A549 (cell line): ENCODE results near the gene MEF2B. TPM values are rescaled to one million over a fixed set of nuclear protein-coding genes. Genes with fewer than 3 reads are reported as not detected.
A peak's percentile ranks its signal among the peaks of the same experiment; 100 is the strongest.

Experiments
- ATAC-seq, 2 experiments: fragments of 200-7000 bp in 1 of 2; fragments of >200 bp in 1 of 2; cut with Nextera tagmentation in 1 of 2; cut with Tn5 transposase in 1 of 2; 3 replicates each; pipeline versions ENCODE4 v1.8.0 to v1.9.1; 2018 to 2020; ENCODE audit warnings: mild to moderate bottlenecking in 1 of 2, moderate library complexity in 1 of 2
- CTCF ChIA-PET: fragments of 300-600 bp; sonication (Branson Sonifier 250); formaldehyde crosslinking; extraction: SDS; loops from one replicate; lab custom pipeline; 2021; ENCODE audit warnings: antibody characterized with exemption, inconsistent platforms; lab: Yijun Ruan, JAX
- POLR2A ChIA-PET: fragments of 350-600 bp; formaldehyde crosslinking; extraction: SDS; loops from one replicate; lab custom pipeline; 2021; ENCODE audit warnings: antibody characterized with exemption, inconsistent platforms; lab: Yijun Ruan, JAX
- DNase-seq, 2 experiments: peaks; one replicate each; pipeline versions ENCODE4 v3.0.0 to v3.0.0-alpha.2; 2011 to 2016; ENCODE audit warnings: low read depth in 1 of 2, low spot score in 1 of 2
- FAIRE-seq: peaks from 2 replicates; lab custom pipeline; 2011; peaks lifted over from hg19 to GRCh38; lab: Jason Lieb, UNC
- H3K27ac ChIP-seq, 2 experiments: fragments of >200 bp; sonication (Bioruptor Twin); formaldehyde crosslinking; 3 replicates each; pipeline ENCODE4 v1.5.1; 2016 to 2017
- H3K4me1 ChIP-seq: fragments of >200 bp; sonication (Bioruptor Twin); formaldehyde crosslinking; 3 replicates; pipeline ENCODE4 v1.6.1; 2016
- H3K4me2 ChIP-seq: fragments of >200 bp; sonication (Bioruptor Twin); formaldehyde crosslinking; 3 replicates; pipeline ENCODE4 v1.6.1; 2016
- H3K4me3 ChIP-seq: fragments of >200 bp; sonication (Bioruptor Twin); formaldehyde crosslinking; 3 replicates; pipeline ENCODE4 v1.5.1; 2016
- H3K9me3 ChIP-seq: fragments of >200 bp; sonication (Bioruptor Twin); formaldehyde crosslinking; 3 replicates; pipeline ENCODE4 v1.6.1; 2016
- ATOH8 ChIP-seq: fragments of 250-450 bp; sonication (Bioruptor Pico); IDR thresholded peaks from 2 replicates; pipeline ENCODE4 v1.5.0; 2020; ENCODE audit warnings: low read depth, mild to moderate bottlenecking, moderate library complexity
- CEBPB ChIP-seq, 2 experiments: fragments of >200 bp in 1 of 2; sonication (Bioruptor Twin) in 1 of 2; formaldehyde crosslinking in 1 of 2; IDR thresholded peaks; 2 replicates each; pipeline ENCODE4 v1.6.1; 2012 to 2016
- CHD2 ChIP-seq: fragments of 150-350 bp; IDR thresholded peaks from 2 replicates; pipeline ENCODE4 v1.6.1; 2014; ENCODE audit warnings: low read length; ENCODE audit not compliant: partially characterized antibody
- CHD4 ChIP-seq: fragments of 200-600 bp; sonication (generic); IDR thresholded peaks from 2 replicates; pipeline ENCODE4 v1.6.1; 2016; ENCODE audit warnings: antibody characterized with exemption, mild to moderate bottlenecking, borderline replicate concordance
- ELK1 ChIP-seq: fragments of 150-350 bp; IDR thresholded peaks from 2 replicates; pipeline ENCODE4 v1.6.1; 2014; ENCODE audit warnings: low read depth, mild to moderate bottlenecking, low read length
- ESRRA ChIP-seq: fragments of 150-350 bp; IDR thresholded peaks from 2 replicates; pipeline ENCODE4 v1.6.1; 2014; ENCODE audit warnings: mild to moderate bottlenecking, low read length, borderline replicate concordance
- HDAC2 ChIP-seq: fragments of 200-600 bp; sonication (generic); IDR thresholded peaks from 2 replicates; pipeline ENCODE4 v1.6.1; 2016
- HEYL ChIP-seq: fragments of 250-450 bp; sonication (Bioruptor Pico); IDR thresholded peaks from 2 replicates; pipeline ENCODE4 v1.8.0; 2021; ENCODE audit warnings: mild to moderate bottlenecking, moderate library complexity
- HOXB5 ChIP-seq: fragments of 250-450 bp; sonication (Bioruptor Pico); IDR thresholded peaks from 2 replicates; pipeline ENCODE4 v1.5.0; 2020; ENCODE audit warnings: mild to moderate bottlenecking, moderate library complexity
- JUNB ChIP-seq: fragments of >200 bp; sonication (Bioruptor Twin); formaldehyde crosslinking; IDR thresholded peaks from 2 replicates; pipeline ENCODE4 v1.6.1; 2016
- KDM1A ChIP-seq: fragments of 200-600 bp; sonication (generic); IDR thresholded peaks from 2 replicates; pipeline ENCODE4 v1.6.1; 2016; ENCODE audit warnings: low read depth, mild to moderate bottlenecking
- NFE2L2 ChIP-seq: fragments of 150-350 bp; conservative IDR thresholded peaks from 2 replicates; pipeline ENCODE4 v1.6.1; 2014; ENCODE audit warnings: low read length
- NPAS2 ChIP-seq: fragments of 250-450 bp; sonication (Bioruptor Pico); IDR thresholded peaks from 2 replicates; pipeline ENCODE4 v1.8.0; 2022; ENCODE audit warnings: mild to moderate bottlenecking, moderate library complexity, borderline replicate concordance
- PBX3 ChIP-seq: IDR thresholded peaks from 2 replicates; pipeline ENCODE4 v1.6.1; 2012
- RARB ChIP-seq: fragments of 250-450 bp; sonication (Bioruptor Pico); IDR thresholded peaks from 2 replicates; pipeline ENCODE4 v1.8.0; 2021; ENCODE audit warnings: mild to moderate bottlenecking, moderate library complexity
- RCOR1 ChIP-seq: fragments of 150-350 bp; IDR thresholded peaks from 2 replicates; pipeline ENCODE4 v1.6.1; 2014; ENCODE audit warnings: antibody characterized with exemption, low read length, low read depth
- SREBF2 ChIP-seq: fragments of 450-650 bp; IDR thresholded peaks from 2 replicates; pipeline ENCODE4 v1.6.1; 2014; ENCODE audit warnings: mild to moderate bottlenecking, moderate library complexity
- TFCP2L1 ChIP-seq: fragments of 250-450 bp; sonication (Bioruptor Pico); IDR thresholded peaks from 2 replicates; pipeline ENCODE4 v1.5.0; 2021; ENCODE audit warnings: mild to moderate bottlenecking
- TP53 ChIP-seq: fragments of 250-450 bp; sonication (Bioruptor Pico); IDR thresholded peaks from 2 replicates; pipeline ENCODE4 v1.5.0; 2021; ENCODE audit warnings: mild to moderate bottlenecking, moderate library complexity
- ZFP36 ChIP-seq: fragments of 450-650 bp; IDR thresholded peaks from 2 replicates; pipeline ENCODE4 v1.6.1; 2014; ENCODE audit warnings: borderline replicate concordance; ENCODE audit not compliant: partially characterized antibody
- WGBS: methylation state at CpG from one replicate; pipeline ENCODE4 v1.1.6; 2017; ENCODE audit errors: missing lambda C conversion rate; 5-methylcytosine and 5-hydroxymethylcytosine counted together
- polyA plus RNA-seq, 4 experiments: library from polyadenylated mRNA; depleted of rRNA in 3 of 4; stranded (reverse); fragments of >200 nt; fragmentation: RNase III in 1 of 4; extraction: RNeasy Plus Mini Kit Qiagen cat#74134 plus additional on column Dnase treatment in 1 of 4; gene quantifications; 2 replicates in 3 of 4; 3 replicates in 1 of 4; pipeline ENCODE4 v1.2.3, GENCODE V29; 2011 to 2017

The MEF2B gene
- polyA plus RNA-seq, 2 of the 4 experiments (the other 2 are of a cell fraction), result 0.10 to 0.13 TPM

GRCh38 chr19:19205416-19206410 is 35.6 kb upstream of the MEF2B start:
- WGBS, result 55% methylated on average over 8 of the region's 14 CpGs
- no peak for DNase-seq
- no peak overlapping the region for H3K4me2 ChIP-seq
- CTCF ChIA-PET, result interaction anchor here (1.0 kb wide), 1 partner anchor 25 kb away, joined by 3 read pairs; no protein-coding TSS in a partner anchor
- no peaks in the 10 kb centered on the region for H3K9me3 ChIP-seq
- no peak overlapping the region for H3K27ac ChIP-seq
- H3K4me1 ChIP-seq, result 0 out of 3 replicates have a peak, but pooled peaks cover 7% of the 10 kb centered on the region
- ATAC-seq, result no peak
- POLR2A ChIA-PET, result no interaction called here
- TF ChIP-seq RARB (CRISPR knock-in tag) (no peak), ATOH8 (CRISPR knock-in tag) (no peak), ELK1 (no peak), HDAC2 (no peak), HOXB5 (CRISPR knock-in tag) (no peak), ESRRA (no peak), KDM1A (peak; percentile 22; the same call in 1 of the 2 replicates), CHD4 (no peak), NFE2L2 (no peak), ZFP36 (peak; percentile 13), SREBF2 (no peak)
- TF ChIP-seq, all 56 proteins: peak for 2
- H3K4me3 ChIP-seq, result no peak overlapping the region
- no peak for FAIRE-seq

GRCh38 chr19:19204181-19204580 is 34.1 kb upstream of the MEF2B start:
- CTCF ChIA-PET, result no interaction called here
- Histone ChIP-seq H3K27ac (no peak overlapping the region), H3K4me1 (0 out of 3 replicates have a peak, but pooled peaks cover 7% of the 10 kb centered on the region), H3K9me3 (no peaks in the 10 kb centered on the region), H3K4me2 (no peak overlapping the region), H3K4me3 (no peak overlapping the region)
- TF ChIP-seq NFE2L2 (no peak), PBX3 (no peak), CHD2 (no peak), HOXB5 (CRISPR knock-in tag) (no peak), RCOR1 (no peak), TFCP2L1 (CRISPR knock-in tag) (no peak), NPAS2 (CRISPR knock-in tag) (no peak), ELK1 (no peak), CEBPB (IDR thresholded peaks at IDR 0.05) (no peak), JUNB (no peak), HEYL (CRISPR knock-in tag) (no peak), TP53 (CRISPR knock-in tag) (no peak)
- POLR2A ChIA-PET, result interaction anchor here (0.6 kb wide), 1 partner anchor 221 kb away, joined by 3 read pairs; no protein-coding TSS in a partner anchor
- DNase-seq, result no peak
- 65% methylated on average over 13 of the region's 13 CpGs for WGBS
- no peak for ATAC-seq
- FAIRE-seq, result no peak
